IPS-NIHi11 (cell line): ENCODE results near the gene PHF21A.
A peak's percentile ranks its signal among the peaks of the same experiment; 100 is the strongest.
"Not testable (repeated sequence)": the region's sequence is repeated elsewhere in the genome, so short reads cannot be mapped to it uniquely, and the experiment has no call there.

ENCODE experiments used
- DNase-seq: peaks from one replicate; pipeline ENCODE4 v3.0.0; 2012; ENCODE audit warnings: mixed read lengths, low spot score

Gene PHF21A

GRCh38 chr11:46036009-46036408 lies 85.2 kb downstream of the PHF21A start:
- DNase-seq = no peak

- DNase-seq = no peak
These were observed 87.2 kb downstream of the PHF21A start for GRCh38 chr11:46034041-46034440.

- DNase-seq = no peak
These were observed 94.5 kb downstream of the PHF21A start for GRCh38 chr11:46026606-46027293.

- DNase-seq = no peak
These were observed 101.1 kb downstream of the PHF21A start for GRCh38 chr11:46020084-46020599.

GRCh38 chr11:46018651-46019050 lies 102.6 kb downstream of the PHF21A start:
- no peak for DNase-seq

GRCh38 chr11:46017341-46017740 lies 103.9 kb downstream of the PHF21A start:
- no peak for DNase-seq

- DNase-seq = no peak
These were observed 105.3 kb downstream of the PHF21A start for GRCh38 chr11:46015941-46016340.

GRCh38 chr11:46014168-46014567 lies 107.1 kb downstream of the PHF21A start:
- DNase-seq = not testable (repeated sequence)

GRCh38 chr11:46012185-46012584 lies 109.1 kb downstream of the PHF21A start:
- DNase-seq = no peak

- no peak for DNase-seq
These were observed 111.2 kb downstream of the PHF21A start for GRCh38 chr11:46010100-46010499.

- no peak for DNase-seq
These were observed 111.6 kb downstream of the PHF21A start for GRCh38 chr11:46009647-46010046.

GRCh38 chr11:46006418-46007070 lies 114.7 kb downstream of the PHF21A start:
- peak; percentile 67 for DNase-seq

GRCh38 chr11:46003572-46003971 lies 117.7 kb downstream of the PHF21A start:
- DNase-seq = no peak

- DNase-seq = no peak
These were observed 119.1 kb downstream of the PHF21A start for GRCh38 chr11:46002189-46002588.

- peak; percentile 22 for DNase-seq
These were observed 119.8 kb downstream of the PHF21A start for GRCh38 chr11:46001448-46001914.

GRCh38 chr11:45997599-45997998 lies 123.7 kb downstream of the PHF21A start:
- DNase-seq = no peak

GRCh38 chr11:45995342-45995734 lies 125.9 kb downstream of the PHF21A start:
- DNase-seq = no peak

- DNase-seq = peak; percentile 43
These were observed 126.6 kb downstream of the PHF21A start for GRCh38 chr11:45994371-45995341.

GRCh38 chr11:45993531-45994001 lies 127.7 kb downstream of the PHF21A start:
- DNase-seq = no peak

GRCh38 chr11:45988921-45989320 lies 132.3 kb downstream of the PHF21A start:
- DNase-seq = no peak

- DNase-seq = no peak
These were observed 136.0 kb downstream of the PHF21A start for GRCh38 chr11:45985212-45985611.

GRCh38 chr11:45984192-45984591 lies 137.1 kb downstream of the PHF21A start:
- DNase-seq = no peak
